GM23338 (cell line): ENCODE results near the gene CPSF4. TPM values are rescaled to one million over a fixed set of nuclear protein-coding genes. Genes with fewer than 3 reads are reported as not detected.
A peak's percentile ranks its signal among the peaks of the same experiment; 100 is the strongest.

Experiments used
- ATAC-seq: fragments of 200-7000 bp; cut with Tn5 transposase; 3 replicates; pipeline ENCODE4 v1.9.1; 2020
- DNase-seq: peaks from one replicate; pipeline ENCODE4 v3.0.0-alpha.2; 2015; ENCODE audit warnings: low spot score
- H2AFZ ChIP-seq: fragments of 200-600 bp; sonication (generic); 2 replicates; pipeline ENCODE4 v1.8.0; 2016; ENCODE audit warnings: antibody characterized with exemption, mild to moderate bottlenecking, moderate library complexity
- H3F3A ChIP-seq: fragments of 200-600 bp; sonication (generic); replicated peaks from 2 replicates; pipeline ENCODE4 v1.8.0; 2017; ENCODE audit warnings: antibody characterized with exemption, mixed run types, low read depth
- H3K27ac ChIP-seq: fragments of 200-600 bp; sonication (generic); 2 replicates; pipeline ENCODE4 v1.6.1; 2016; ENCODE audit warnings: low read depth
- H3K27me3 ChIP-seq: fragments of 200-600 bp; sonication (generic); 2 replicates; pipeline ENCODE4 v1.8.0; 2016; ENCODE audit warnings: mild to moderate bottlenecking, mixed run types, moderate library complexity; ENCODE audit not compliant: insufficient read depth
- H3K36me3 ChIP-seq: fragments of 200-600 bp; sonication (generic); 2 replicates; pipeline ENCODE4 v1.8.0; 2016; ENCODE audit warnings: mild to moderate bottlenecking; ENCODE audit not compliant: insufficient read depth
- H3K4me1 ChIP-seq: fragments of 200-600 bp; sonication (generic); 2 replicates; pipeline ENCODE4 v1.8.0; 2016; ENCODE audit warnings: mild to moderate bottlenecking, moderate library complexity; ENCODE audit not compliant: insufficient read depth
- H3K4me2 ChIP-seq: fragments of 200-600 bp; sonication (generic); 2 replicates; pipeline ENCODE4 v1.7.1; 2017; ENCODE audit warnings: mixed run types
- H3K4me3 ChIP-seq: fragments of 200-600 bp; sonication (generic); 2 replicates; pipeline ENCODE4 v1.6.1; 2016; ENCODE audit warnings: mixed run types
- H3K79me2 ChIP-seq: fragments of 200-600 bp; sonication (generic); replicated peaks from 2 replicates; pipeline ENCODE4 v1.8.0; 2017; ENCODE audit warnings: mild to moderate bottlenecking; ENCODE audit not compliant: insufficient read depth
- H3K9me2 ChIP-seq: fragments of 200-600 bp; sonication (generic); 2 replicates; pipeline ENCODE4 v1.8.0; 2017; ENCODE audit not compliant: insufficient read depth
- H4K20me1 ChIP-seq: fragments of 200-600 bp; sonication (generic); replicated peaks from 2 replicates; pipeline ENCODE4 v1.8.0; 2017; ENCODE audit warnings: mild to moderate bottlenecking; ENCODE audit not compliant: insufficient read depth
- H3K27ac Mint-ChIP-seq: 2 replicates; pipeline ENCODE4 v1.8.0; 2020; ENCODE audit warnings: inconsistent platforms, mild to moderate bottlenecking, moderate library complexity, mixed read lengths
- H3K27me3 Mint-ChIP-seq: 3 replicates; pipeline ENCODE4 v1.8.0; 2022; ENCODE audit warnings: low read depth, mild to moderate bottlenecking, moderate library complexity, mixed read lengths, inconsistent platforms; ENCODE audit not compliant: insufficient read depth, poor library complexity
- H3K36me3 Mint-ChIP-seq: 3 replicates; pipeline ENCODE4 v1.8.0; 2021; ENCODE audit warnings: low read depth, mild to moderate bottlenecking, inconsistent platforms, moderate library complexity, mixed read lengths
- H3K4me1 Mint-ChIP-seq: 3 replicates; pipeline ENCODE4 v1.8.0; 2020; ENCODE audit warnings: mild to moderate bottlenecking, inconsistent platforms, mixed read lengths
- H3K4me3 Mint-ChIP-seq: 3 replicates; pipeline ENCODE4 v1.8.0; 2021; ENCODE audit warnings: moderate library complexity, mild to moderate bottlenecking, inconsistent platforms, mixed read lengths
- H3K9me3 Mint-ChIP-seq: 3 replicates; pipeline ENCODE4 v1.8.0; 2020; ENCODE audit warnings: moderate library complexity, mild to moderate bottlenecking, inconsistent platforms, mixed read lengths
- EZH2 ChIP-seq: fragments of 200-600 bp; sonication (generic); IDR thresholded peaks from one replicate; pipeline ENCODE4 v1.8.0; 2017; ENCODE audit warnings: antibody characterized with exemption, mild to moderate bottlenecking, low read depth; ENCODE audit not compliant: unreplicated experiment
- EZH2phosphoT487 ChIP-seq: fragments of 200-600 bp; sonication (generic); IDR thresholded peaks from one replicate; pipeline ENCODE4 v1.8.1; 2018; ENCODE audit warnings: antibody characterized with exemption; ENCODE audit not compliant: unreplicated experiment
- JUNB ChIP-seq: IDR thresholded peaks from one replicate; pipeline ENCODE4 v1.6.1; 2016; ENCODE audit warnings: antibody characterized with exemption; ENCODE audit not compliant: unreplicated experiment
- NANOG ChIP-seq: IDR thresholded peaks from 2 replicates; pipeline ENCODE4 v1.6.1; 2016; ENCODE audit warnings: antibody characterized with exemption, borderline replicate concordance
- REST ChIP-seq: IDR thresholded peaks from one replicate; pipeline ENCODE4 v1.6.1; 2018; ENCODE audit warnings: antibody characterized with exemption; ENCODE audit not compliant: unreplicated experiment
- STAT1 ChIP-seq: IDR thresholded peaks from one replicate; pipeline ENCODE4 v1.6.1; 2016; ENCODE audit warnings: antibody characterized with exemption; ENCODE audit not compliant: unreplicated experiment
- polyA plus RNA-seq: library from polyadenylated mRNA; unstranded; fragments of >200 nt; fragmentation: Nextera tagmentation; extraction: Ambion mirVana; gene quantifications from 2 replicates; pipeline ENCODE4 v1.2.1, GENCODE V29; 2016
- total RNA-seq: library from RNA; depleted of rRNA; stranded (reverse); fragments of >200 nt; shearing (Covaris generic); gene quantifications from 2 replicates; pipeline ENCODE4 v1.2.3, GENCODE V29; 2014
- TF ChIP-seq, protein P1 (sequence below): fragments of 250-450 bp; sonication (Bioruptor Pico); IDR thresholded peaks from 2 replicates; pipeline ENCODE4 v1.5.0; 2020; ENCODE audit warnings: mild to moderate bottlenecking, moderate library complexity

CPSF4 gene
- total and polyA plus RNA-seq, 2 experiments from 2014 or later = 34.3 to 93.2 TPM

GRCh38 chr7:99410635-99411034 is 28.1 kb upstream of the CPSF4 start:
- no peak overlapping the region for H3K27ac Mint-ChIP-seq
- H3K79me2 ChIP-seq = peaks cover 53% of the 10 kb centered on the region
- H4K20me1 ChIP-seq = peaks cover 51% of the 10 kb centered on the region
- H3K27me3 Mint-ChIP-seq = peaks cover 6% of the 10 kb centered on the region
- peaks cover 44% of the 10 kb centered on the region for H3F3A ChIP-seq
- H3K4me1 ChIP-seq = peaks cover 21% of the 10 kb centered on the region
- no peak for TF ChIP-seq REST
- TF ChIP-seq, protein P1, sequence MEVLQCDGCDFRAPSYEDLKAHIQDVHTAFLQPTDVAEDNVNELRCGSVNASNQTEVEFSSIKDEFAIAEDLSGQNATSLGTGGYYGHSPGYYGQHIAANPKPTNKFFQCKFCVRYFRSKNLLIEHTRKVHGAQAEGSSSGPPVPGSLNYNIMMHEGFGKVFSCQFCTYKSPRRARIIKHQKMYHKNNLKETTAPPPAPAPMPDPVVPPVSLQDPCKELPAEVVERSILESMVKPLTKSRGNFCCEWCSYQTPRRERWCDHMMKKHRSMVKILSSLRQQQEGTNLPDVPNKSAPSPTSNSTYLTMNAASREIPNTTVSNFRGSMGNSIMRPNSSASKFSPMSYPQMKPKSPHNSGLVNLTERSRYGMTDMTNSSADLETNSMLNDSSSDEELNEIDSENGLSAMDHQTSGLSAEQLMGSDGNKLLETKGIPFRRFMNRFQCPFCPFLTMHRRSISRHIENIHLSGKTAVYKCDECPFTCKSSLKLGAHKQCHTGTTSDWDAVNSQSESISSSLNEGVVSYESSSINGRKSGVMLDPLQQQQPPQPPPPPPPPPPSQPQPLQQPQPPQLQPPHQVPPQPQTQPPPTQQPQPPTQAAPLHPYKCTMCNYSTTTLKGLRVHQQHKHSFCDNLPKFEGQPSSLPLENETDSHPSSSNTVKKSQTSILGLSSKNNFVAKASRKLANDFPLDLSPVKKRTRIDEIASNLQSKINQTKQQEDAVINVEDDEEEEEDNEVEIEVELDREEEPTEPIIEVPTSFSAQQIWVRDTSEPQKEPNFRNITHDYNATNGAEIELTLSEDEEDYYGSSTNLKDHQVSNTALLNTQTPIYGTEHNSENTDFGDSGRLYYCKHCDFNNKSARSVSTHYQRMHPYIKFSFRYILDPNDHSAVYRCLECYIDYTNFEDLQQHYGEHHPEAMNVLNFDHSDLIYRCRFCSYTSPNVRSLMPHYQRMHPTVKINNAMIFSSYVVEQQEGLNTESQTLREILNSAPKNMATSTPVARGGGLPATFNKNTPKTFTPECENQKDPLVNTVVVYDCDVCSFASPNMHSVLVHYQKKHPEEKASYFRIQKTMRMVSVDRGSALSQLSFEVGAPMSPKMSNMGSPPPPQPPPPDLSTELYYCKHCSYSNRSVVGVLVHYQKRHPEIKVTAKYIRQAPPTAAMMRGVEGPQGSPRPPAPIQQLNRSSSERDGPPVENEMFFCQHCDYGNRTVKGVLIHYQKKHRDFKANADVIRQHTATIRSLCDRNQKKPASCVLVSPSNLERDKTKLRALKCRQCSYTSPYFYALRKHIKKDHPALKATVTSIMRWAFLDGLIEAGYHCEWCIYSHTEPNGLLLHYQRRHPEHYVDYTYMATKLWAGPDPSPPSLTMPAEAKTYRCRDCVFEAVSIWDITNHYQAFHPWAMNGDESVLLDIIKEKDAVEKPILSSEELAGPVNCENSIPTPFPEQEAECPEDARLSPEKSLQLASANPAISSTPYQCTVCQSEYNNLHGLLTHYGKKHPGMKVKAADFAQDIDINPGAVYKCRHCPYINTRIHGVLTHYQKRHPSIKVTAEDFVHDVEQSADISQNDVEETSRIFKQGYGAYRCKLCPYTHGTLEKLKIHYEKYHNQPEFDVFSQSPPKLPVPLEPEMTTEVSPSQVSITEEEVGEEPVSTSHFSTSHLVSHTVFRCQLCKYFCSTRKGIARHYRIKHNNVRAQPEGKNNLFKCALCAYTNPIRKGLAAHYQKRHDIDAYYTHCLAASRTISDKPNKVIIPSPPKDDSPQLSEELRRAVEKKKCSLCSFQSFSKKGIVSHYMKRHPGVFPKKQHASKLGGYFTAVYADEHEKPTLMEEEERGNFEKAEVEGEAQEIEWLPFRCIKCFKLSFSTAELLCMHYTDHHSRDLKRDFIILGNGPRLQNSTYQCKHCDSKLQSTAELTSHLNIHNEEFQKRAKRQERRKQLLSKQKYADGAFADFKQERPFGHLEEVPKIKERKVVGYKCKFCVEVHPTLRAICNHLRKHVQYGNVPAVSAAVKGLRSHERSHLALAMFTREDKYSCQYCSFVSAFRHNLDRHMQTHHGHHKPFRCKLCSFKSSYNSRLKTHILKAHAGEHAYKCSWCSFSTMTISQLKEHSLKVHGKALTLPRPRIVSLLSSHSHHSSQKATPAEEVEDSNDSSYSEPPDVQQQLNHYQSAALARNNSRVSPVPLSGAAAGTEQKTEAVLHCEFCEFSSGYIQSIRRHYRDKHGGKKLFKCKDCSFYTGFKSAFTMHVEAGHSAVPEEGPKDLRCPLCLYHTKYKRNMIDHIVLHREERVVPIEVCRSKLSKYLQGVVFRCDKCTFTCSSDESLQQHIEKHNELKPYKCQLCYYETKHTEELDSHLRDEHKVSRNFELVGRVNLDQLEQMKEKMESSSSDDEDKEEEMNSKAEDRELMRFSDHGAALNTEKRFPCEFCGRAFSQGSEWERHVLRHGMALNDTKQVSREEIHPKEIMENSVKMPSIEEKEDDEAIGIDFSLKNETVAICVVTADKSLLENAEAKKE = no peak
- no peak for TF ChIP-seq EZH2
- TF ChIP-seq NANOG = no peak
- TF ChIP-seq EZH2phosphoT487 = no peak
- no peak for TF ChIP-seq JUNB
- no peak for TF ChIP-seq STAT1
- no peaks in the 10 kb centered on the region for H3K9me2 ChIP-seq
- H3K4me3 ChIP-seq = peak overlapping the region; percentile 88
- peak overlapping the region; percentile 95 for H3K4me3 Mint-ChIP-seq
- peak overlapping the region; percentile 69; the same call in 1 of the 2 replicates for H3K27ac ChIP-seq
- no peaks in the 10 kb centered on the region; the same call in 2 of the 3 replicates for H3K9me3 Mint-ChIP-seq
- peaks cover 64% of the 10 kb centered on the region for H3K36me3 Mint-ChIP-seq
- no peak for DNase-seq
- peaks cover 21% of the 10 kb centered on the region for H3K4me1 Mint-ChIP-seq
- H3K27me3 ChIP-seq = no peaks in the 10 kb centered on the region
- peaks cover 39% of the 10 kb centered on the region for H3K36me3 ChIP-seq
- no peak overlapping the region for H2AFZ ChIP-seq
- no peak for ATAC-seq
- no peak overlapping the region for H3K4me2 ChIP-seq
